ENCODE measurements around the gene TRA2B. TPM values are rescaled to one million over a fixed set of nuclear protein-coding genes. Genes with fewer than 3 reads are reported as not detected.

The TRA2B gene
- total RNA-seq, 1 experiment from 2014 or later, result 246 TPM

- no peaks in the 10 kb centered on the region for H3K27me3 Mint-ChIP-seq (ENCODE audit: insufficient read depth, unreplicated experiment)
- DNase-seq (ENCODE audit: unreplicated experiment), result peak; percentile 98
- no TSS peak for BruUV-seq (replicated peaks)
- H3K36me3 Mint-ChIP-seq (ENCODE audit: insufficient read depth, unreplicated experiment), result peaks cover 6% of the 10 kb centered on the region
- no peak overlapping the region for H3K4me3 Mint-ChIP-seq (ENCODE audit: unreplicated experiment)
- TF ChIP-seq CTCF (IDR thresholded peaks at IDR 0.05; ENCODE audit: unreplicated experiment), result no peak
- intact Hi-C loops (cut with micrococcal nuclease), result no loop called here
- no peaks in the 10 kb centered on the region for H3K9me3 Mint-ChIP-seq (ENCODE audit: unreplicated experiment)
- H3K27ac Mint-ChIP-seq (ENCODE audit: low read depth, unreplicated experiment), result peak overlapping the region; percentile 59
- ChIA-PET CTCF (interaction anchor here (0.7 kb wide), 1 partner anchor 240 kb away, joined by 4 read pairs; no protein-coding TSS in a partner anchor), POLR2A (interaction anchor here (0.7 to 3.7 kb wide), 14 partner anchors 9 to 244 kb away, joined by 3 to 30 read pairs (median 4); partner anchors contain the start of genes IGF2BP2 and TRA2B)
- peaks cover 10% of the 10 kb centered on the region for H3K4me1 Mint-ChIP-seq (ENCODE audit: insufficient read depth, unreplicated experiment)
Measured at GRCh38 chr3:185900228-185900627, 37.6 kb downstream of the TRA2B start.

DNA sequence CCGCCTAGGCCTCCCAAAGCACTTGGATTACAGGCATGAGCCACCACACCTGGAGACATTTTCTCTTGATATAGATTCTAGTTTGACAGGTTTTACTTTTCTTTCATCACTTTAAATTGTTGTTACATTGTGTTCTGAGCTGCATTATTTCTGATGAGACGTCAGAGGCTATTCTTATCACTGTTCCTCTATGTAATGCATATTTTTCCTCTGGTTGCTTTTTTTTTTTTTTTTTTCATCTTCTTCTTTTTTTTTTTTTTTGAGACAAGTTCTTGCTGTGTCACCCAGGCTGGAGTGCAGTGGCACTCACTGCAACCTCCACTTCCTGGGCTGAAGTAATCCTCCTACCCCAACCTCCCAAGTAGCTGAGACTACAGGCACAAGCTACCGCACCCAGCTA lies 41.2 kb downstream of the TRA2B start:
- H3K4me3 Mint-ChIP-seq (ENCODE audit: unreplicated experiment), result no peak overlapping the region
- no peaks in the 10 kb centered on the region for H3K9me3 Mint-ChIP-seq (ENCODE audit: unreplicated experiment)
- peaks cover 10% of the 10 kb centered on the region for H3K4me1 Mint-ChIP-seq (ENCODE audit: insufficient read depth, unreplicated experiment)
- no peak for TF ChIP-seq CTCF (IDR thresholded peaks at IDR 0.05; ENCODE audit: unreplicated experiment)
- DNase-seq (ENCODE audit: unreplicated experiment), result no peak
- peaks cover 6% of the 10 kb centered on the region for H3K36me3 Mint-ChIP-seq (ENCODE audit: insufficient read depth, unreplicated experiment)
- intact Hi-C loops (cut with micrococcal nuclease), result no loop called here
- H3K27ac Mint-ChIP-seq (ENCODE audit: low read depth, unreplicated experiment), result no peak overlapping the region
- CTCF ChIA-PET, result interaction anchor here (0.9 kb wide), 1 partner anchor 47 kb away, joined by 3 read pairs; no protein-coding TSS in a partner anchor
- POLR2A ChIA-PET, result interaction anchor here (0.9 kb wide), 1 partner anchor 10 kb away, joined by 4 read pairs; no protein-coding TSS in a partner anchor
- BruUV-seq (replicated peaks), result no TSS peak
- H3K27me3 Mint-ChIP-seq (ENCODE audit: insufficient read depth, unreplicated experiment), result no peaks in the 10 kb centered on the region

DNA sequence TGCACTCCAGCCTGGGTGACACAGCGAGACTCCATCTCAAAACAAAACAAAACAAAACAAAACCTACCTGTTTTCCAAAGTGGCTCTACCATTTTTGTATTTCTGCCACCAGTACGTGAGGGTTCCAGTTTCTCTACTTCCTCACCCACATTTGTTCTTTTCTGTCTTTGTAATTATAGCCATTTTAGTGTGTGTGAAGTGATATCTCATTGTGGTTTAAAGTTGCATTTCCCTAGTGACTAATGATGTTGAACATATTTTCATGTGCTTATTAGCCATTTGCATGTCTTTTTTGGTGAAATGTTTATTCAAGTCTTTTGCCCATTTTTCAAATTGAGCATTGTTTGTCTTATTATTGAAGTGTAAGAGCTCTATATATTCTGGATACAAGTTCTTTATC lies 50.7 kb downstream of the TRA2B start:
- POLR2A ChIA-PET, result interaction anchor here (0.7 kb wide), 1 partner anchor 20 kb away, joined by 3 read pairs; no protein-coding TSS in a partner anchor
- no peaks in the 10 kb centered on the region for H3K9me3 Mint-ChIP-seq (ENCODE audit: unreplicated experiment)
- no peak for DNase-seq (ENCODE audit: unreplicated experiment)
- H3K4me3 Mint-ChIP-seq (ENCODE audit: unreplicated experiment), result no peak overlapping the region
- no peak overlapping the region for H3K27ac Mint-ChIP-seq (ENCODE audit: low read depth, unreplicated experiment)
- no peaks in the 10 kb centered on the region for H3K27me3 Mint-ChIP-seq (ENCODE audit: insufficient read depth, unreplicated experiment)
- no peaks in the 10 kb centered on the region for H3K4me1 Mint-ChIP-seq (ENCODE audit: insufficient read depth, unreplicated experiment)
- intact Hi-C loops (cut with micrococcal nuclease), result no loop called here
- BruUV-seq (replicated peaks), result no TSS peak
- H3K36me3 Mint-ChIP-seq (ENCODE audit: insufficient read depth, unreplicated experiment), result no peaks in the 10 kb centered on the region
- CTCF ChIA-PET, result interaction anchor here (0.7 kb wide), 1 partner anchor 669 kb away, joined by 3 read pairs; no protein-coding TSS in a partner anchor
- no peak for TF ChIP-seq CTCF (IDR thresholded peaks at IDR 0.05; ENCODE audit: unreplicated experiment)

DNA sequence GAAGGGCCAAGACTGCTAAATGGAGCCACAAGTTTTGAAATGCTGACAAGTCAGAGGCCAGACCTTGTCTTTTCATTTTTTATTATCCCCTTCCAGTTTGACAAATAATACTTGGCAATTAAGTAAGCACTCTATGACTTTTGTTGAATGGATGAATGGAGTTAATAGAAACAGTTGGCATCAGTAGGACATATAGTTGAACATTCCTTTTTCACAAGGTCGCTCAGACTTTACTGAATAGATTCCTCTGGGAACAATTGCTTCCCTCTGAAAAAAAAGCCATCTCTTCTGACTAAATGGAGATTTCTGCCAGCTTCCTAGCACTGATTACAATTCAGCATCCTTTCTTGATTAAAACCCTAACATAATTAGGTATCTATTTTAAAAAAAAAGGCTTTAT lies 53.2 kb downstream of the TRA2B start:
- H3K36me3 Mint-ChIP-seq (ENCODE audit: insufficient read depth, unreplicated experiment), result no peaks in the 10 kb centered on the region
- DNase-seq (ENCODE audit: unreplicated experiment), result no peak
- ChIA-PET POLR2A (no interaction called here), CTCF (interaction anchor here (0.7 to 1.0 kb wide), 2 partner anchors 16 to 106 kb away, joined by 3 read pairs; no protein-coding TSS in a partner anchor)
- peaks cover 5% of the 10 kb centered on the region for H3K4me1 Mint-ChIP-seq (ENCODE audit: insufficient read depth, unreplicated experiment)
- intact Hi-C loops (cut with micrococcal nuclease), result no loop called here
- H3K27ac Mint-ChIP-seq (ENCODE audit: low read depth, unreplicated experiment), result no peak overlapping the region
- BruUV-seq (replicated peaks), result no TSS peak
- no peak for TF ChIP-seq CTCF (IDR thresholded peaks at IDR 0.05; ENCODE audit: unreplicated experiment)
- H3K9me3 Mint-ChIP-seq (ENCODE audit: unreplicated experiment), result no peaks in the 10 kb centered on the region
- H3K4me3 Mint-ChIP-seq (ENCODE audit: unreplicated experiment), result no peak overlapping the region
- no peaks in the 10 kb centered on the region for H3K27me3 Mint-ChIP-seq (ENCODE audit: insufficient read depth, unreplicated experiment)

Data from MCF 10A (cell line).